ENCODE measurements around the gene SEMA3D.

SEMA3D gene

DNA sequence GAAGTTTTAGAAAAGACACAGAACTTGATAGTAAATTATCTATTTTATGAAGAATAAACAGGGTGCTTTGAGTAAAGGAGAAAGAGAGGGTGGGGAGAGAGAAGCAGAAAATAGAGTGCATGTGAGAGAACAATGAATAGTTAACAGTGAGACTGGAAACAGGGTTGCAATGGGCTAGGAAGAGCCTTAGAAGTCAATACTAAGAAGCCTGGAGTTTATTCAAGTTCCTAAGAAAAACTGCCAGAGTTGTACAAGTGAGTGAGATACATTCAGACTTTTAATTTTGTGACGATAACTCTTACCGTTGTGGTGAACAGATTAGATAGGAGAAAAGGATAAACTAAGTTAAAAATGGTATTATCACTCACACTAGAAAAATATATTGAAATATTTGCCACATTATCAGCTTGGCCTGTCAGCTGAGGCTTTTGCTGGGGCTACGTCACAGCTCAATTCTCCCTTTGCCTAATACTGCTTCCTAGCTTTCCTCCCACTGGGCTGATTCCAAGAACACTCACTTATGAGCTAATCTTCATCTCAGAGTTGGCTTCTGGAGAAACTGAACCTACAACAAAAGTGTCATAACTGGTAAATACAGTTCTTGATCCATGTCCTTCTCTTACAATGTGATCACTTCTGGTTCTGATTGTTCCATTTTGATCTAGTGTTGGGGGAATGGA lies 92.7 kb downstream of the SEMA3D start:
- no peak for DNase-seq (ENCODE audit: low read depth)

DNA sequence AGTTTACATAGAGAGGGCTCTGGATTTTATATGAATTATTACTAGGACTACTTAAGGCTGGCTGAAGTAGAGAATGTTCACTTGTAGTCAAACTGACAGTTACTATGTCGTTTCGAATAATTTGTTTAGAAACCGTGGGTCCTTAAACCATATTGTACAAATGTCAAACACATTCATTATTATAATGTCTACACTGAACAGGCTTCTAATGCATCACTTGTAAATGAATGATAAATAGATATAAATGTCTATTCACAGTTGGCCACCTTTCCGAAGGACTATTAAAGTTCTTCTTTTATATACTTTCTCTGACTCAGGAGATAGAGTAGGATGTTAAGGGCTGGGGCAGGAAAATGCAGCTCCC lies 95.3 kb downstream of the SEMA3D start:
- H3K4me3 ChIP-seq (ENCODE audit: low read length), result no peak overlapping the region
- DNase-seq (ENCODE audit: low read depth), result no peak
- TF ChIP-seq, protein P1, sequence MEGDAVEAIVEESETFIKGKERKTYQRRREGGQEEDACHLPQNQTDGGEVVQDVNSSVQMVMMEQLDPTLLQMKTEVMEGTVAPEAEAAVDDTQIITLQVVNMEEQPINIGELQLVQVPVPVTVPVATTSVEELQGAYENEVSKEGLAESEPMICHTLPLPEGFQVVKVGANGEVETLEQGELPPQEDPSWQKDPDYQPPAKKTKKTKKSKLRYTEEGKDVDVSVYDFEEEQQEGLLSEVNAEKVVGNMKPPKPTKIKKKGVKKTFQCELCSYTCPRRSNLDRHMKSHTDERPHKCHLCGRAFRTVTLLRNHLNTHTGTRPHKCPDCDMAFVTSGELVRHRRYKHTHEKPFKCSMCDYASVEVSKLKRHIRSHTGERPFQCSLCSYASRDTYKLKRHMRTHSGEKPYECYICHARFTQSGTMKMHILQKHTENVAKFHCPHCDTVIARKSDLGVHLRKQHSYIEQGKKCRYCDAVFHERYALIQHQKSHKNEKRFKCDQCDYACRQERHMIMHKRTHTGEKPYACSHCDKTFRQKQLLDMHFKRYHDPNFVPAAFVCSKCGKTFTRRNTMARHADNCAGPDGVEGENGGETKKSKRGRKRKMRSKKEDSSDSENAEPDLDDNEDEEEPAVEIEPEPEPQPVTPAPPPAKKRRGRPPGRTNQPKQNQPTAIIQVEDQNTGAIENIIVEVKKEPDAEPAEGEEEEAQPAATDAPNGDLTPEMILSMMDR (IDR thresholded peaks at IDR 0.05; ENCODE audit: insufficient read depth, low read depth, low read length, missing control alignments), result no peak

More for the DNA sequence above, 92.7 kb downstream of the SEMA3D start:
- H3K4me3 ChIP-seq (ENCODE audit: low read length), result no peak overlapping the region
- TF ChIP-seq, protein P1 (IDR thresholded peaks at IDR 0.05; ENCODE audit: insufficient read depth, low read depth, low read length, missing control alignments), result no peak

DNA sequence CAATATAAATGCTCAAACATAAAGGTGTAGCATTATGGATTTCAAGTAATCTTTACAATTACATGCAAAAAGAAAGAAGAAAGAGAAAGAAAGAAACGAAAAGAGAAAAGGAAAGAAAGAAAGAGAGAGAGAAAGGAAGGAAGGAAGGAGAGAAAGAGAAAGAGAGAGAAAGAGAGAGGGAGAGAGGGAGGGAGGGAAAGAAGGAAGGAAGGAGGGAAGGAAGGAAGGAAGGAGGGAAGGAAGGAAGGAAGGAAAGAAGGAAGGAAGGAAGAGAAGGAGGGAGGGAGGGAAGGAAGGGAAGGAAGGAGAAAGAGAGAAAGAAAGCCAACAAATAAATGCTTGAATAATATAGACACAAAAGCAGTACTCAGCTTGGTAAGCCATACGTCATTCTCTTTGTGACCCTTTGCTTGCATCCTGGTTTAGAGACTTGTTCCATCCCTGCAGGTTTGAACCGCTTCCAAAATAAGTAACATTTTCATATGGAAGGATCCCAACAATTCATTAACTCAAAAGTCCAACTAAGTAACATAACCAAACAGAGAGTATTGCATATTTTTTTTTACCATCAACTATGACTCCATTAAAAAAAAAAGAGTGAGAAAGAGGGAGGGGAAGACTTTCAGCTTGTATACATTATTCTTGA lies 95.8 kb downstream of the SEMA3D start:
- TF ChIP-seq, protein P1 (IDR thresholded peaks at IDR 0.05; ENCODE audit: insufficient read depth, low read depth, low read length, missing control alignments), result no peak
- no peak for DNase-seq (ENCODE audit: low read depth)
- H3K4me3 ChIP-seq (ENCODE audit: low read length), result no peak overlapping the region

DNA sequence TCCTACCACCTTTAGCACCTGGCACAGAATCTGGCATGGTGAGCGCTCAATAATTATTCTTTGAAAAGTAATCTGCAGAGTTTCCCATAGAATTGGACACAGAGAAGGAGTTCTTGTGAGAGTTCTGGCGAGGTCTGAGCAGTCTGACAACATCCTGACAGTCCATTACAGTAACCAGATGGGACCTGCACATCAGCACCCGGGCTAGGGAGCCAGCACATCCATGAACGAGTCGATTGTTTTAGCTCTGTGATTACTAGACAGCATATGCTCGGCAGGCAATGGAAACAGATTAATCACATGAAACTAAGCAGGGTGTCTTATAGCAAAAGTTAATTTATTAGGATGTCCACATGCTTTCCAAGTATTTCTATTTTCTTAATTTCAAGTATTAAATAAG lies 96.7 kb downstream of the SEMA3D start:
- H3K4me3 ChIP-seq (ENCODE audit: low read length), result no peak overlapping the region
- TF ChIP-seq, protein P1 (IDR thresholded peaks at IDR 0.05; ENCODE audit: insufficient read depth, low read depth, low read length, missing control alignments), result no peak
- no peak for DNase-seq (ENCODE audit: low read depth)

DNA sequence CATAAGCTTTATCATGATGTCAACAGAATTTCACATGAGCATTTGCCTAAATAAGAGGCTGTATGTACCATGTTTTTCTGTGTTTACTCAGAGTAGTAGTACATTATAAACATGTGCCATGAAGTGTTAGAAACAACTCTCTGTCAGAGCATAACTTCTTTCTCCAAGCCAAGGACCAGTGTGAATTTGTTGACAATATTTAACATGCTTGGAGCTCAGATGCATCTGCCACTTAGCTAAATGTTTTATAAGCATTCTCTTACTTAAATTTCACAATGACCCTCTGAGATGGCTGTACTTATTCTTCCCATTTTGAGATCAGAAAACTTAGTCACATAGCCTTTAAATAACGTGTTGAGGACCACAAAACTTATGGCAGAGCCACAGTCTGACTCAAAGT lies 105.0 kb downstream of the SEMA3D start:
- TF ChIP-seq, protein P1 (IDR thresholded peaks at IDR 0.05; ENCODE audit: insufficient read depth, low read depth, low read length, missing control alignments), result no peak
- H3K4me3 ChIP-seq (ENCODE audit: low read length), result no peak overlapping the region
- no peak for DNase-seq (ENCODE audit: low read depth)

DNA sequence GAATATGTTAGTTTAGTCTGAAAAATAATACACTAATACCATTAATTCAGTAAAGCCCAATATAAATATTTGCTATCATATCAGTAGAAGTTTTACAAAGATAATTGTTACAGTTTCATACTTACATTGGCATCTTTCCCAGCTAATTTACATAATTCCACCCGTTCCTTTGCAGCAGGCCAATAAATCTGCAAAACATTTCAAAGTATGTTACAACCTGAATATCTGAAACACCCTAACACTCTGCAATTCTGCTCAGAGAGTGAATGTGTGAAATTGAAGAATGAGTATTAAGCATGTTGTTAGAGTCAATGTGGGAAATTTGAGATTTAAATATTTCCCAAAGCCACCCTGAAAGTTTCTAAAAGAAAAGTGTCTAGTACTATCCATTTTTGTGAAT lies 105.5 kb downstream of the SEMA3D start:
- TF ChIP-seq, protein P1 (IDR thresholded peaks at IDR 0.05; ENCODE audit: insufficient read depth, low read depth, low read length, missing control alignments), result no peak
- DNase-seq (ENCODE audit: low read depth), result no peak
- no peak overlapping the region for H3K4me3 ChIP-seq (ENCODE audit: low read length)

DNA sequence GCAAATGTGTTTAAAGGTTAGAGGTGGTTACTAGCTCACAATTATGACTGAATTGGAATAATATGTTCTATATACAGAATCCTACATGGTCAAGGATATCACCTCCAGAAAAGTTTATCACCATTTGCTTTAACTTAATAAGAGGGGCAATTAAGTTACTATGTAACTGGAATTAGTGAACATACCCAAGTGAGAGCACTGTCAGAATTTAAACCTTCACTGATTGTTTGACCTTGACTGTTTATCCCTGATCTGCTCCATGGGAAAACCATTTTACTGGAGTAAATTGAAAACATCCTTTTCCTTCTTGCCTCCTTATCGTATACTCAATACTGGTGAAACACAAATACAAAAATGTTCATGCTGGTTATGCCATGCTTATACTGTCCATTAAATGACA lies 107.4 kb downstream of the SEMA3D start:
- TF ChIP-seq, protein P1 (IDR thresholded peaks at IDR 0.05; ENCODE audit: insufficient read depth, low read depth, low read length, missing control alignments), result no peak
- no peak overlapping the region for H3K4me3 ChIP-seq (ENCODE audit: low read length)
- DNase-seq (ENCODE audit: low read depth), result no peak
